ENCODE measurements around the gene MUC21. TPM values are rescaled to one million over a fixed set of nuclear protein-coding genes. Genes with fewer than 3 reads are reported as not detected.

MUC21 gene
- total RNA-seq, 6 experiments from 2014 or later: not detected

- TF ChIP-seq CTCF (IDR thresholded peaks at IDR 0.05): no peak
- H3K4me1 Mint-ChIP-seq (ENCODE audit: low read depth): peaks cover 19% of the 10 kb centered on the region
- H3K9me3 Mint-ChIP-seq: no peaks in the 10 kb centered on the region
- peak; percentile 58 for DNase-seq
- no peaks in the 10 kb centered on the region for H3K36me3 Mint-ChIP-seq (ENCODE audit: low read depth)
- H3K4me3 Mint-ChIP-seq: no peak overlapping the region
- H3K27me3 Mint-ChIP-seq (ENCODE audit: insufficient read depth): peaks cover 21% of the 10 kb centered on the region
- H3K27ac Mint-ChIP-seq: no peak overlapping the region
Measured at GRCh38 chr6:31037682-31038081, 54.2 kb downstream of the MUC21 start.

GRCh38 chr6:31038559-31038958, 55.0 kb downstream of the MUC21 start:
- Mint-ChIP-seq H3K4me3 (no peak overlapping the region), H3K9me3 (no peaks in the 10 kb centered on the region), H3K27ac (no peak overlapping the region), H3K4me1 (ENCODE audit: low read depth) (peaks cover 19% of the 10 kb centered on the region), H3K36me3 (ENCODE audit: low read depth) (no peaks in the 10 kb centered on the region), H3K27me3 (ENCODE audit: insufficient read depth) (peaks cover 27% of the 10 kb centered on the region)
- DNase-seq: no peak
- no peak for TF ChIP-seq CTCF (IDR thresholded peaks at IDR 0.05)

Other genes with a start within 250 kb of the MUC21 start
- 100 to 1,000 TPM; 218 to 286 (median 236) TPM for gene FLOT1, start 241.0 kb upstream of the MUC21 start, total RNA-seq (2021; fragmentation: NEBNext Ultra II Directional; extraction: Animal tissue kit (Norgen Biotek cat#: 25700))
- gene IER3, start 239.2 kb upstream of the MUC21 start, total RNA-seq (2021; fragmentation: NEBNext Ultra II Directional; extraction: Animal tissue kit (Norgen Biotek cat#: 25700)): 10 to 100 TPM; 38.1 to 62.4 (median 60.2) TPM
- 10 to 100 TPM; 28.0 to 42.5 (median 31.6) TPM for gene DDR1, start 99.2 kb upstream of the MUC21 start, total RNA-seq (2021; fragmentation: NEBNext Ultra II Directional; extraction: Animal tissue kit (Norgen Biotek cat#: 25700))
- gene GTF2H4, start 75.5 kb upstream of the MUC21 start, total RNA-seq (2021; fragmentation: NEBNext Ultra II Directional; extraction: Animal tissue kit (Norgen Biotek cat#: 25700)): 10 to 100 TPM; 23.9 to 27.1 (median 26.5) TPM
- gene VARS2, start 69.5 kb upstream of the MUC21 start, total RNA-seq (2021; fragmentation: NEBNext Ultra II Directional; extraction: Animal tissue kit (Norgen Biotek cat#: 25700)): 10 to 100 TPM; 15.3 to 18.4 (median 16.9) TPM
- not detected for gene SFTA2, start 51.5 kb upstream of the MUC21 start, total RNA-seq (2021; fragmentation: NEBNext Ultra II Directional; extraction: Animal tissue kit (Norgen Biotek cat#: 25700))
- gene MUCL3, start 42.7 kb upstream of the MUC21 start, total RNA-seq (2021; fragmentation: NEBNext Ultra II Directional; extraction: Animal tissue kit (Norgen Biotek cat#: 25700)): not detected
- not detected for gene MUC22, start 26.8 kb downstream of the MUC21 start, total RNA-seq (2021; fragmentation: NEBNext Ultra II Directional; extraction: Animal tissue kit (Norgen Biotek cat#: 25700))
- gene C6orf15, start 128.9 kb downstream of the MUC21 start, total RNA-seq (2021; fragmentation: NEBNext Ultra II Directional; extraction: Animal tissue kit (Norgen Biotek cat#: 25700)): not detected
- 1 to 10 TPM; 2.1 to 4.4 (median 3.5) TPM for gene PSORS1C1, start 131.1 kb downstream of the MUC21 start, total RNA-seq (2021; fragmentation: NEBNext Ultra II Directional; extraction: Animal tissue kit (Norgen Biotek cat#: 25700))
- gene CDSN, start 136.7 kb downstream of the MUC21 start, total RNA-seq (2021; fragmentation: NEBNext Ultra II Directional; extraction: Animal tissue kit (Norgen Biotek cat#: 25700)): not detected
- not detected for gene PSORS1C2, start 155.3 kb downstream of the MUC21 start, total RNA-seq (2021; fragmentation: NEBNext Ultra II Directional; extraction: Animal tissue kit (Norgen Biotek cat#: 25700))
- 10 to 100 TPM; 12.0 to 24.3 (median 23.5) TPM for gene CCHCR1, start 174.1 kb downstream of the MUC21 start, total RNA-seq (2021; fragmentation: NEBNext Ultra II Directional; extraction: Animal tissue kit (Norgen Biotek cat#: 25700))
- 10 to 100 TPM; 14.2 to 32.9 (median 29.6) TPM for gene TCF19, start 174.9 kb downstream of the MUC21 start, total RNA-seq (2021; fragmentation: NEBNext Ultra II Directional; extraction: Animal tissue kit (Norgen Biotek cat#: 25700))
- gene POU5F1, start 187.0 kb downstream of the MUC21 start, total RNA-seq (2021; fragmentation: NEBNext Ultra II Directional; extraction: Animal tissue kit (Norgen Biotek cat#: 25700)): under 1 TPM; 0.17 to 0.63 (median 0.33) TPM